Stimulated activated naive CD4-positive, alpha-beta T cell treated with Interleukin-2 at 50 U/mL for 16 hours (primary cell): ENCODE data around the gene KRTAP4-16.
"Not testable (repeated sequence)": the region's sequence is repeated elsewhere in the genome, so short reads cannot be mapped to it uniquely, and the experiment has no call there.

Source experiments
- DNase-seq: peaks from one replicate; lab custom pipeline; 2025; lab: John Stamatoyannopoulos, UW

Gene KRTAP4-16

GRCh38 chr17:41073676-41074075 is 28.3 kb downstream of the KRTAP4-16 start:
- DNase-seq, result no peak

- no peak for DNase-seq
These were observed 30.2 kb downstream of the KRTAP4-16 start for GRCh38 chr17:41071606-41072360.

GRCh38 chr17:41069031-41069430 is 33.0 kb downstream of the KRTAP4-16 start:
- no peak for DNase-seq

GRCh38 chr17:41067281-41067680 is 34.7 kb downstream of the KRTAP4-16 start:
- DNase-seq, result no peak

GRCh38 chr17:41065829-41066624 is 36.0 kb downstream of the KRTAP4-16 start, which contains the start of gene KRTAP2-4:
KRTAP2-4 (minus strand) TSS chr17:41065879; CDS start chr17:41065845, 34 bp downstream.
- DNase-seq, result no peak

GRCh38 chr17:41065016-41065689 is 36.9 kb downstream of the KRTAP4-16 start:
- not testable (repeated sequence) for DNase-seq

GRCh38 chr17:41064301-41064700 is 37.7 kb downstream of the KRTAP4-16 start:
- no peak for DNase-seq

- DNase-seq, result no peak
These were observed 38.6 kb downstream of the KRTAP4-16 start for GRCh38 chr17:41063449-41063848.

GRCh38 chr17:41061964-41062363 is 40.0 kb downstream of the KRTAP4-16 start:
- DNase-seq, result no peak

GRCh38 chr17:41060052-41060604 is 41.9 kb downstream of the KRTAP4-16 start, which contains the start of gene KRTAP2-3:
KRTAP2-3 (minus strand) TSS chr17:41060114; CDS start chr17:41060050, 64 bp downstream.
- DNase-seq, result no peak

GRCh38 chr17:41059276-41060051 is 42.5 kb downstream of the KRTAP4-16 start:
- DNase-seq, result not testable (repeated sequence)

GRCh38 chr17:41058741-41059140 is 43.3 kb downstream of the KRTAP4-16 start:
- DNase-seq, result no peak

- no peak for DNase-seq
These were observed 44.5 kb downstream of the KRTAP4-16 start for GRCh38 chr17:41057547-41057946.

GRCh38 chr17:41055130-41055529 is 46.9 kb downstream of the KRTAP4-16 start, which contains the start of gene KRTAP2-2:
KRTAP2-2 (minus strand) TSS chr17:41055230; CDS start chr17:41055211, 19 bp downstream.
- not testable (repeated sequence) for DNase-seq

GRCh38 chr17:41054556-41054955 is 47.5 kb downstream of the KRTAP4-16 start:
- DNase-seq, result not testable (repeated sequence)

GRCh38 chr17:41054025-41054424 is 48.0 kb downstream of the KRTAP4-16 start:
- no peak for DNase-seq

- no peak for DNase-seq
These were observed 49.4 kb downstream of the KRTAP4-16 start for GRCh38 chr17:41052566-41052965.
